ENCODE data around the gene MITF. TPM values are rescaled to one million over a fixed set of nuclear protein-coding genes. Genes with fewer than 3 reads are reported as not detected.
"Not testable (repeated sequence)": the region's sequence is repeated elsewhere in the genome, so short reads cannot be mapped to it uniquely, and the experiment has no call there.

Gene MITF
- total RNA-seq, 2 experiments from 2014 or later = not detected

- POLR2A ChIA-PET = no interaction called here
- H3K4me1 ChIP-seq (ENCODE audit: insufficient read depth, low read length, poor library complexity, severe bottlenecking) = no peaks in the 10 kb centered on the region
- no peak overlapping the region for H2AFZ ChIP-seq (ENCODE audit: low read length)
- no peak overlapping the region for H3K27ac ChIP-seq (ENCODE audit: low read depth, low read length, poor library complexity, severe bottlenecking)
- intact Hi-C loops (cut with micrococcal nuclease; ENCODE audit: unreplicated experiment) = no loop called here
- H3K79me2 ChIP-seq (ENCODE audit: insufficient read depth, low read depth, low read length) = no peaks in the 10 kb centered on the region
- H3K9me3 ChIP-seq (ENCODE audit: low read length) = no peaks in the 10 kb centered on the region
- no TSS peak for BruUV-seq (replicated peaks)
- no peak for TF ChIP-seq EZH2phosphoT487 (IDR thresholded peaks at IDR 0.05; ENCODE audit: borderline replicate concordance, low read depth, low read length)
- TF ChIP-seq, protein P1, sequence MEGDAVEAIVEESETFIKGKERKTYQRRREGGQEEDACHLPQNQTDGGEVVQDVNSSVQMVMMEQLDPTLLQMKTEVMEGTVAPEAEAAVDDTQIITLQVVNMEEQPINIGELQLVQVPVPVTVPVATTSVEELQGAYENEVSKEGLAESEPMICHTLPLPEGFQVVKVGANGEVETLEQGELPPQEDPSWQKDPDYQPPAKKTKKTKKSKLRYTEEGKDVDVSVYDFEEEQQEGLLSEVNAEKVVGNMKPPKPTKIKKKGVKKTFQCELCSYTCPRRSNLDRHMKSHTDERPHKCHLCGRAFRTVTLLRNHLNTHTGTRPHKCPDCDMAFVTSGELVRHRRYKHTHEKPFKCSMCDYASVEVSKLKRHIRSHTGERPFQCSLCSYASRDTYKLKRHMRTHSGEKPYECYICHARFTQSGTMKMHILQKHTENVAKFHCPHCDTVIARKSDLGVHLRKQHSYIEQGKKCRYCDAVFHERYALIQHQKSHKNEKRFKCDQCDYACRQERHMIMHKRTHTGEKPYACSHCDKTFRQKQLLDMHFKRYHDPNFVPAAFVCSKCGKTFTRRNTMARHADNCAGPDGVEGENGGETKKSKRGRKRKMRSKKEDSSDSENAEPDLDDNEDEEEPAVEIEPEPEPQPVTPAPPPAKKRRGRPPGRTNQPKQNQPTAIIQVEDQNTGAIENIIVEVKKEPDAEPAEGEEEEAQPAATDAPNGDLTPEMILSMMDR (conservative IDR thresholded peaks at IDR 0.05; ENCODE audit: low read length) = no peak
- no peaks in the 10 kb centered on the region for H3K36me3 ChIP-seq (ENCODE audit: insufficient read depth, low read length)
- no peaks in the 10 kb centered on the region for H3K9me2 ChIP-seq (ENCODE audit: insufficient read depth, low read length)
- CTCF ChIA-PET (ENCODE audit: unreplicated experiment) = no interaction called here
- no peak overlapping the region for H3K4me3 ChIP-seq (ENCODE audit: low read depth, low read length, poor library complexity, severe bottlenecking)
- DNase-seq (ENCODE audit: low spot score) = no peak
- H4K20me1 ChIP-seq (ENCODE audit: insufficient read depth, low read length) = no peaks in the 10 kb centered on the region
- H3K4me2 ChIP-seq (ENCODE audit: low read length) = no peak overlapping the region
Measured at GRCh38 chr3:69906351-69906966, 167.2 kb downstream of the MITF start.

DNA sequence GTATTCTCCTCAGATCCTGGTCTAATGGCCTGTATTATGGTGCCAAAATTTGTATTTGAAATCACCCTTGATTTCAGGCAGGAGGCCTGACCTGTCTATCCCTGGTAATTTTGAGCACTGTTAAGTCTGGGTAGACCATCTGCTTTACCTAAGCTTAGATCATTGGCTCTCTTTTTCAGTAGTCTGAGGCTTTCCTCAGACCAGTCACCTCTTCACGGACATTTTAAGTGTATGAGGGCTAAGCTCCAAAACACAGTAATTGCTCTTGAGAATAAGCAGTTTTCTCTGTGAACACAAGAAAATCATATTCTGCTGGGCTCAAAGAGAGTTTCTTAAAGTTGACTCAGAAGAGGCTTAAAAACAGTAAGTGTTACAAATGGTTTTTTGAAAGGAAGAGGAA lies 168.3 kb downstream of the MITF start:
- DNase-seq (ENCODE audit: low spot score) = no peak
- H3K9me2 ChIP-seq (ENCODE audit: insufficient read depth, low read length) = no peaks in the 10 kb centered on the region
- no peaks in the 10 kb centered on the region for H4K20me1 ChIP-seq (ENCODE audit: insufficient read depth, low read length)
- H2AFZ ChIP-seq (ENCODE audit: low read length) = no peak overlapping the region
- no peaks in the 10 kb centered on the region for H3K9me3 ChIP-seq (ENCODE audit: low read length)
- intact Hi-C loops (cut with micrococcal nuclease; ENCODE audit: unreplicated experiment) = no loop called here
- H3K27ac ChIP-seq (ENCODE audit: low read depth, low read length, poor library complexity, severe bottlenecking) = no peak overlapping the region
- no peaks in the 10 kb centered on the region for H3K79me2 ChIP-seq (ENCODE audit: insufficient read depth, low read depth, low read length)
- TF ChIP-seq EZH2phosphoT487 (IDR thresholded peaks at IDR 0.05; ENCODE audit: borderline replicate concordance, low read depth, low read length) = no peak
- TF ChIP-seq, protein P1 (conservative IDR thresholded peaks at IDR 0.05; ENCODE audit: low read length) = no peak
- H3K4me1 ChIP-seq (ENCODE audit: insufficient read depth, low read length, poor library complexity, severe bottlenecking) = no peaks in the 10 kb centered on the region
- H3K36me3 ChIP-seq (ENCODE audit: insufficient read depth, low read length) = no peaks in the 10 kb centered on the region
- BruUV-seq (replicated peaks) = no TSS peak
- ChIA-PET CTCF (ENCODE audit: unreplicated experiment) (no interaction called here), POLR2A (interaction anchor here (0.6 kb wide), 1 partner anchor 12 kb away, joined by 3 read pairs; no protein-coding TSS in a partner anchor)
- H3K4me3 ChIP-seq (ENCODE audit: low read depth, low read length, poor library complexity, severe bottlenecking) = no peak overlapping the region
- H3K4me2 ChIP-seq (ENCODE audit: low read length) = no peak overlapping the region

DNA sequence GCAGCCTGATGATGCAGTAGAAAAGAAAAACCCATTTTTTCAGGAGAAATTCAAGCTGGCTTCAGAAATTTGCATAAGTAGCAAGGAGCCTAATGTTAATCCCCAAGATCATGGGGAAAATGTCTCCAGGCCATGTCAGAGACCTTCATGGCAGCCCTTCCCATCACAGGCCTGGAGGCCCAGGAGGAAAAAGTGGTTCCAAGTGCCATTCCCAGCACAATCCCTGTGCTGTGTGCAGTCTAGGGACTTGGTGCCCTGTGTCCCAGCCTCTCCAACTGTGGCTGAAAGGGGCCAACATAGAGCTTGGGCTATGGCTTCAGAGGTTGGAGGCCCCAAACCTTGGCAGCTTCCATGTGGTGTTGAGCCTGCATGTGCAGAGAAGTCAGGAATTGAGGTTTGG lies 170.6 kb downstream of the MITF start:
- H3K9me3 ChIP-seq (ENCODE audit: low read length); BruUV-seq (replicated peaks); H3K4me3 ChIP-seq (ENCODE audit: low read depth, low read length, poor library complexity, severe bottlenecking); H3K79me2 ChIP-seq (ENCODE audit: insufficient read depth, low read depth, low read length); intact Hi-C loops (cut with micrococcal nuclease; ENCODE audit: unreplicated experiment); H3K36me3 ChIP-seq (ENCODE audit: insufficient read depth, low read length); H2AFZ ChIP-seq (ENCODE audit: low read length); DNase-seq (ENCODE audit: low spot score); H3K27ac ChIP-seq (ENCODE audit: low read depth, low read length, poor library complexity, severe bottlenecking); POLR2A ChIA-PET; H3K9me2 ChIP-seq (ENCODE audit: insufficient read depth, low read length); H4K20me1 ChIP-seq (ENCODE audit: insufficient read depth, low read length); H3K4me2 ChIP-seq (ENCODE audit: low read length); H3K4me1 ChIP-seq (ENCODE audit: insufficient read depth, low read length, poor library complexity, severe bottlenecking); CTCF ChIA-PET (ENCODE audit: unreplicated experiment): not testable (repeated sequence)
